GM18951 (cell line): ENCODE measurements around the gene RNF224.

Experiments used
- POLR2A ChIP-seq: IDR thresholded peaks from 4 replicates; pipeline ENCODE4 v1.6.1; 2011; ENCODE audit warnings: mild to moderate bottlenecking; ENCODE audit not compliant: insufficient read length, insufficient read depth; ENCODE audit errors: extremely low read depth
- in situ Hi-C: fragments of 300-500 bp; cut with MboI; formaldehyde crosslinking; loops from one replicate; pipeline ENCODE4 v1.12.0; 2022; ENCODE audit warnings: low sequenced_read_pairs, mixed read lengths, inconsistent platforms; ENCODE audit not compliant: unreplicated experiment

Gene RNF224

GRCh38 chr9:137245450-137246421 is 18.4 kb downstream of the RNF224 start:
- in situ Hi-C loops, result no loop called here
- no peak for TF ChIP-seq POLR2A

GRCh38 chr9:137247135-137247915 is 20.0 kb downstream of the RNF224 start:
- no peak for TF ChIP-seq POLR2A
- in situ Hi-C loops, result no loop called here

GRCh38 chr9:137247916-137248175 is 20.5 kb downstream of the RNF224 start:
- no peak for TF ChIP-seq POLR2A
- in situ Hi-C loops, result no loop called here

- TF ChIP-seq POLR2A, result no peak
Observed at GRCh38 chr9:137250329-137251193, 23.3 kb downstream of the RNF224 start.

GRCh38 chr9:137251194-137251461 is 23.8 kb downstream of the RNF224 start, which contains the start of gene STPG3:
Gene STPG3, plus strand, starts transcription at chr9:137251286. Its CDS starts 1 bp downstream, at chr9:137251287.
- no peak for TF ChIP-seq POLR2A
- in situ Hi-C loops, result no loop called here

More at GRCh38 chr9:137250329-137251193, 23.3 kb downstream of the RNF224 start:
- in situ Hi-C loops, result no loop called here

- in situ Hi-C loops, result no loop called here
- TF ChIP-seq POLR2A, result no peak
Observed at GRCh38 chr9:137251490-137252268, 24.4 kb downstream of the RNF224 start.

GRCh38 chr9:137252555-137253506 is 25.5 kb downstream of the RNF224 start:
- in situ Hi-C loops, result no loop called here
- TF ChIP-seq POLR2A, result no peak

- TF ChIP-seq POLR2A, result no peak
- in situ Hi-C loops, result no loop called here
Observed at GRCh38 chr9:137253717-137254623, 26.7 kb downstream of the RNF224 start.

- peak; percentile 86 for TF ChIP-seq POLR2A
- in situ Hi-C loops, result no loop called here
Observed at GRCh38 chr9:137254624-137255447, 27.5 kb downstream of the RNF224 start, which contains the start of gene NELFB. Gene NELFB, plus strand, starts transcription at chr9:137255327.
